GM12878 (cell line): ENCODE data around the gene ABCA7. TPM values are rescaled to one million over a fixed set of nuclear protein-coding genes. Genes with fewer than 3 reads are reported as not detected.

Source experiments
- ATAC-seq: fragments of 200-7000 bp; cut with Tn5 transposase; 3 replicates; pipeline ENCODE4 v1.9.1; 2020; ENCODE audit warnings: mild to moderate bottlenecking, moderate library complexity
- BruUV-seq: library from RNA; stranded (reverse); fragments of 400-500 nt; replicated peaks from 2 replicates; lab custom pipeline; 2021; lab: Mats Ljungman, UMichigan
- CTCF ChIA-PET: fragments of 300-600 bp; sonication (Branson Sonifier 250); formaldehyde crosslinking; extraction: SDS; loops from one replicate; lab custom pipeline; 2021; ENCODE audit warnings: inconsistent platforms; lab: Yijun Ruan, JAX
- POLR2A ChIA-PET: fragments of 350-600 bp; formaldehyde crosslinking; extraction: SDS; loops from one replicate; lab custom pipeline; 2021; ENCODE audit warnings: inconsistent platforms; lab: Charles Lee
- RAD21 ChIA-PET: fragments of 300-600 bp; sonication (Branson Sonifier 250); formaldehyde crosslinking; loops from one replicate; lab custom pipeline; 2023; ENCODE audit warnings: antibody characterized with exemption; ENCODE audit not compliant: unreplicated experiment; lab: Charles Lee
- SMC1A ChIA-PET: fragments of 300-600 bp; sonication (Branson Sonifier 250); formaldehyde crosslinking; loops from one replicate; lab custom pipeline; 2023; ENCODE audit not compliant: unreplicated experiment, uncharacterized antibody; lab: Charles Lee
- DNase-seq: peaks from one replicate; pipeline ENCODE4 v3.0.0-alpha.2; 2011; ENCODE audit warnings: low read depth, low spot score
- FAIRE-seq: peaks from 3 replicates; lab custom pipeline; 2011; peaks lifted over from hg19 to GRCh38; lab: Jason Lieb, UNC
- H2AFZ ChIP-seq: 2 replicates; pipeline ENCODE4 v1.6.0; 2011; ENCODE audit warnings: low read depth, low read length, control low read depth; ENCODE audit not compliant: control insufficient read depth
- H3K27ac ChIP-seq: 2 replicates; pipeline ENCODE4 v1.5.1; 2011; ENCODE audit warnings: control low read depth; ENCODE audit not compliant: control insufficient read depth, insufficient read depth
- H3K27me3 ChIP-seq, 2 experiments: replicated peaks in 1 of 2; 2 replicates each; pipeline versions ENCODE4 v1.6.0 to v1.6.1; 2011; ENCODE audit warnings: low read length in 1 of 2; ENCODE audit not compliant: control insufficient read depth in 2 of 2, insufficient read depth in 2 of 2
- H3K36me3 ChIP-seq, 2 experiments: 2 replicates each; pipeline ENCODE4 v1.5.1; 2011; ENCODE audit warnings: low read length in 1 of 2; ENCODE audit not compliant: control insufficient read depth in 2 of 2, insufficient read depth in 2 of 2
- H3K4me1 ChIP-seq: 2 replicates; pipeline ENCODE4 v1.6.1; 2011; ENCODE audit warnings: mild to moderate bottlenecking, low read length, moderate library complexity, mixed read lengths; ENCODE audit not compliant: control insufficient read depth, insufficient read depth
- H3K4me2 ChIP-seq: 2 replicates; pipeline ENCODE4 v1.6.0; 2011; ENCODE audit warnings: control low read depth; ENCODE audit not compliant: control insufficient read depth, insufficient read depth
- H3K4me3 ChIP-seq: fragments of 200-600 bp; sonication (generic); 2 replicates; pipeline ENCODE4 v1.5.1; 2016
- H3K79me2 ChIP-seq: 2 replicates; pipeline ENCODE4 v1.6.0; 2011; ENCODE audit warnings: low read length; ENCODE audit not compliant: control insufficient read depth, insufficient read depth
- H3K9ac ChIP-seq: 2 replicates; pipeline ENCODE4 v1.8.0; 2011; ENCODE audit warnings: low read length, control low read depth, mixed read lengths; ENCODE audit not compliant: control insufficient read depth, insufficient read depth
- H3K9me3 ChIP-seq: replicated peaks from 3 replicates; pipeline ENCODE4 v1.5.1; 2011; ENCODE audit warnings: mild to moderate bottlenecking, low read length; ENCODE audit not compliant: control insufficient read depth, insufficient read depth
- H4K20me1 ChIP-seq: 2 replicates; pipeline ENCODE4 v1.6.0; 2011; ENCODE audit not compliant: control insufficient read depth, insufficient read depth
- BACH1 ChIP-seq: fragments of 450-650 bp; IDR thresholded peaks from 2 replicates; pipeline ENCODE4 v1.6.1; 2017; ENCODE audit warnings: mild to moderate bottlenecking, borderline replicate concordance
- BRCA1 ChIP-seq: IDR thresholded peaks from 2 replicates; pipeline ENCODE4 v1.6.1; 2011; ENCODE audit warnings: low read depth, low read length, improper control_type of control experiment
- CBFB ChIP-seq: IDR thresholded peaks from 2 replicates; pipeline ENCODE4 v1.6.1; 2016; ENCODE audit warnings: antibody characterized with exemption, low read depth
- EGR1 ChIP-seq, 2 experiments: IDR thresholded peaks; 1 replicate in 1 of 2; 2 replicates in 1 of 2; pipeline ENCODE4 v1.6.1; 2011 to 2012; ENCODE audit warnings: low read depth in 2 of 2, low read length in 2 of 2, borderline replicate concordance in 1 of 2, mild to moderate bottlenecking in 1 of 2, moderate library complexity in 1 of 2
- FOS ChIP-seq: IDR thresholded peaks from 3 replicates; pipeline ENCODE4 v1.6.1; 2011; ENCODE audit warnings: borderline replicate concordance; ENCODE audit not compliant: insufficient read length; ENCODE audit errors: extremely low read depth
- HDAC2 ChIP-seq: fragments of 200-600 bp; sonication (generic); IDR thresholded peaks from 2 replicates; pipeline ENCODE4 v1.6.1; 2017
- HDGF ChIP-seq: fragments of 450-650 bp; IDR thresholded peaks from 2 replicates; pipeline ENCODE4 v1.6.1; 2016; ENCODE audit warnings: antibody characterized with exemption
- IKZF2 ChIP-seq, 2 experiments: fragments of 450-650 bp; IDR thresholded peaks; 2 replicates each; pipeline ENCODE4 v1.6.1; 2017; ENCODE audit warnings: mild to moderate bottlenecking in 2 of 2, moderate library complexity in 2 of 2
- JUNB ChIP-seq: IDR thresholded peaks from 2 replicates; pipeline ENCODE4 v1.6.1; 2016; ENCODE audit warnings: antibody characterized with exemption, mild to moderate bottlenecking
- NFYA ChIP-seq: IDR thresholded peaks from 2 replicates; pipeline ENCODE4 v1.6.1; 2011; ENCODE audit warnings: low read depth, mild to moderate bottlenecking, low read length, improper control_type of control experiment, borderline replicate concordance
- PKNOX1 ChIP-seq: fragments of 450-650 bp; IDR thresholded peaks from 2 replicates; pipeline ENCODE4 v1.6.1; 2016; ENCODE audit warnings: mild to moderate bottlenecking
- POLR2A ChIP-seq: IDR thresholded peaks from 2 replicates; pipeline ENCODE4 v1.6.1; 2011; ENCODE audit warnings: low read depth, mild to moderate bottlenecking, low read length
- POLR2AphosphoS2 ChIP-seq: IDR thresholded peaks from 2 replicates; pipeline ENCODE4 v1.6.1; 2011; ENCODE audit warnings: low read depth, mild to moderate bottlenecking, low read length, improper control_type of control experiment, moderate library complexity
- SMARCA5 ChIP-seq: fragments of 450-650 bp; IDR thresholded peaks from 2 replicates; pipeline ENCODE4 v1.6.1; 2017; ENCODE audit warnings: mild to moderate bottlenecking
- SPI1 ChIP-seq: IDR thresholded peaks from 2 replicates; pipeline ENCODE4 v1.6.1; 2011; ENCODE audit warnings: low read depth, mild to moderate bottlenecking, low read length, moderate library complexity, borderline replicate concordance; ENCODE audit not compliant: insufficient read depth
- TCF7 ChIP-seq: IDR thresholded peaks from 2 replicates; pipeline ENCODE4 v1.6.1; 2014; ENCODE audit warnings: antibody characterized with exemption, borderline replicate concordance
- YBX1 ChIP-seq: fragments of 450-650 bp; IDR thresholded peaks from 2 replicates; pipeline ENCODE4 v1.6.1; 2016; ENCODE audit warnings: antibody characterized with exemption
- ZNF24 ChIP-seq: fragments of 450-650 bp; IDR thresholded peaks from 2 replicates; pipeline ENCODE4 v1.6.1; 2017; ENCODE audit warnings: antibody characterized with exemption, mild to moderate bottlenecking
- WGBS: methylation state at CpG from one replicate; pipeline ENCODE4 v1.1.6; 2016; ENCODE audit warnings: low lambda C conversion rate; ENCODE audit not compliant: insufficient replicate concordance, insufficient coverage; ENCODE audit errors: missing lambda C conversion rate; 5-methylcytosine and 5-hydroxymethylcytosine counted together
- in situ Hi-C: fragments of 300-500 bp; cut with MboI; formaldehyde crosslinking; loops from 9 replicates; pipeline ENCODE4 v1.14.3; 2018; ENCODE audit warnings: mixed read lengths
- intact Hi-C: fragments of 100-400 bp; cut with micrococcal nuclease; formaldehyde crosslinking; loops from one replicate; pipeline ENCODE4 v1.14.2; 2022; ENCODE audit not compliant: unreplicated experiment
- polyA plus RNA-seq, 11 experiments: library from polyadenylated mRNA; depleted of rRNA in 4 of 11; unstranded in 6 of 11; stranded (reverse) in 5 of 11; fragments of >200 nt; fragmentation: Nextera tagmentation in 4 of 11; fragmentation: Illumina TruSeq in 1 of 11; extraction: Ambion mirVana in 4 of 11; extraction: Trizol in 1 of 11; gene quantifications; 1 replicate in 1 of 11; 2 replicates in 10 of 11; pipeline versions ENCODE4 v1.2.1 to v1.2.3, GENCODE V29; 2011 to 2016; ENCODE audit warnings: inconsistent platforms in 2 of 11, missing spikeins in 2 of 11, low read depth in 1 of 11
- total RNA-seq, 4 experiments: library from RNA; depleted of rRNA in 3 of 4; stranded (reverse); fragments of >200 nt in 3 of 4; fragmentation: Illumina TruSeq in 1 of 4; extraction: Trizol in 1 of 4; gene quantifications; 2 replicates each; pipeline versions ENCODE4 v1.2.1 to v1.2.3, GENCODE V29; 2013 to 2021
- TF ChIP-seq, protein P1 (sequence below): IDR thresholded peaks from 2 replicates; pipeline ENCODE4 v1.6.1; 2012; ENCODE audit warnings: low read length, inconsistent platforms
- TF ChIP-seq, protein P2 (sequence below): fragments of 450-650 bp; IDR thresholded peaks from 2 replicates; pipeline ENCODE4 v1.6.1; 2017; ENCODE audit warnings: mild to moderate bottlenecking, moderate library complexity

Gene ABCA7
- total and polyA plus RNA-seq, 10 of the 15 experiments (the other 5 are each of a cell fraction or from before 2014, with no cell fraction given): 1.0 to 49.5 (median 14.8) TPM

DNA sequence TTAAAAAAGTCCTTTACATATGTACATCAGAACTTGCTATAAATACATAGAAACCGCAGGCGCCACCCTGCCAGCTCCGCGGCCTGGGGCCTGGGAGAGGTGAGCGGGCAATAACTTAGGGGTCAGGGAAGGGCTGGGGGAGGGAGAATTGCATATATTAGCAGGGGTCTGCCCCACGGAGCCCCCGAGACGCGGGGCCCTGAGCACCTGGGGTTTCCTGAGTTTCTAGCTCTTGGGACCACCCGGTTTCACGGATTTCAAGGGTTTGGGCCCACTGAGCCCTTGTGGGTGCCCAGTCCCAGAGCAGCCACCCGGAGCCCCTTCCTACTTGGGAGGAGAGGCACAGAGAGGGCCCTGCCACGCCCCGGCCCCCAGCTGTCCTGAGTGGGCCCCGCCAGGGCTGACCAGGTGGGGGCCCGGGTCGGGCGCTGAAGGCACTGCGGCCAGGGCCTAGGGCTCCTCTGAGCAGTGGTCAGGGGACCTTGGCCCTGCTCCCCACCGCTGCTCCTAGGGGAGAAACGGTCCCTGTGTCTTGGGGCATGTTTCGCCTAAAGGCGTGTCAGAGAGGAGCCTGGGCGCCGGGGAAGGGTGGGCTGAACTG lies 67.9 kb downstream of the ABCA7 start:
- no peaks in the 10 kb centered on the region; the same call in 1 of the 2 replicates for H4K20me1 ChIP-seq
- H3K9me3 ChIP-seq: no peaks in the 10 kb centered on the region
- peaks cover 0 to 17% of the 10 kb centered on the region in 2 experiments; a peak in 2 of 4 replicates for H3K36me3 ChIP-seq
- FAIRE-seq (no peak), DNase-seq (no peak), ATAC-seq (no peak)
- ChIA-PET POLR2A (no interaction called here), CTCF (interaction anchor here (1.5 kb wide), 1 partner anchor 86 kb away, joined by 6 read pairs; no protein-coding TSS in a partner anchor), SMC1A (no interaction called here), RAD21 (interaction anchor here (1.3 kb wide), 1 partner anchor 13 kb away, joined by 3 read pairs; no protein-coding TSS in a partner anchor)
- H3K9ac ChIP-seq: no peak overlapping the region
- peaks cover 10% of the 10 kb centered on the region for H3K4me1 ChIP-seq
- no peaks in the 10 kb centered on the region for H3K27me3 ChIP-seq
- intact Hi-C loops (no loop called here), in situ Hi-C loops (loop anchor here (5.0 kb wide), 1 partner anchor 95 kb away; no protein-coding TSS in a partner anchor)
- H3K79me2 ChIP-seq: peaks cover 9% of the 10 kb centered on the region
- WGBS: 38% methylated on average over 25 of the region's 25 CpGs
- no peak overlapping the region for H3K4me3 ChIP-seq
- H3K4me2 ChIP-seq: no peak overlapping the region
- BruUV-seq: no TSS peak
- no peak overlapping the region for H2AFZ ChIP-seq
- H3K27ac ChIP-seq: no peak overlapping the region
- TF ChIP-seq IKZF2 (IDR thresholded peaks at IDR 0.05) (no peak), CBFB (peak; percentile 50; the same call in 1 of the 2 replicates), EGR1 (IDR thresholded peaks at IDR 0.05; ENCODE audit: borderline replicate concordance in 1 of 2, low read depth in 2 of 2, low read length in 2 of 2) (no peak), BACH1 (peak; percentile 74), JUNB (no peak), POLR2A (peak; percentile 52), POLR2AphosphoS2 (peak; percentile 40; the same call in 1 of the 2 replicates), TCF7 (no peak), HDGF (no peak), ZNF24 (no peak), NFYA (no peak), PKNOX1 (no peak), FOS (no peak), HDAC2 (no peak), SPI1 (no peak), BRCA1 (no peak), SMARCA5 (no peak), YBX1 (no peak)
- TF ChIP-seq, protein P1, sequence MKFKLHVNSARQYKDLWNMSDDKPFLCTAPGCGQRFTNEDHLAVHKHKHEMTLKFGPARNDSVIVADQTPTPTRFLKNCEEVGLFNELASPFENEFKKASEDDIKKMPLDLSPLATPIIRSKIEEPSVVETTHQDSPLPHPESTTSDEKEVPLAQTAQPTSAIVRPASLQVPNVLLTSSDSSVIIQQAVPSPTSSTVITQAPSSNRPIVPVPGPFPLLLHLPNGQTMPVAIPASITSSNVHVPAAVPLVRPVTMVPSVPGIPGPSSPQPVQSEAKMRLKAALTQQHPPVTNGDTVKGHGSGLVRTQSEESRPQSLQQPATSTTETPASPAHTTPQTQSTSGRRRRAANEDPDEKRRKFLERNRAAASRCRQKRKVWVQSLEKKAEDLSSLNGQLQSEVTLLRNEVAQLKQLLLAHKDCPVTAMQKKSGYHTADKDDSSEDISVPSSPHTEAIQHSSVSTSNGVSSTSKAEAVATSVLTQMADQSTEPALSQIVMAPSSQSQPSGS: no peak
- TF ChIP-seq, protein P2, sequence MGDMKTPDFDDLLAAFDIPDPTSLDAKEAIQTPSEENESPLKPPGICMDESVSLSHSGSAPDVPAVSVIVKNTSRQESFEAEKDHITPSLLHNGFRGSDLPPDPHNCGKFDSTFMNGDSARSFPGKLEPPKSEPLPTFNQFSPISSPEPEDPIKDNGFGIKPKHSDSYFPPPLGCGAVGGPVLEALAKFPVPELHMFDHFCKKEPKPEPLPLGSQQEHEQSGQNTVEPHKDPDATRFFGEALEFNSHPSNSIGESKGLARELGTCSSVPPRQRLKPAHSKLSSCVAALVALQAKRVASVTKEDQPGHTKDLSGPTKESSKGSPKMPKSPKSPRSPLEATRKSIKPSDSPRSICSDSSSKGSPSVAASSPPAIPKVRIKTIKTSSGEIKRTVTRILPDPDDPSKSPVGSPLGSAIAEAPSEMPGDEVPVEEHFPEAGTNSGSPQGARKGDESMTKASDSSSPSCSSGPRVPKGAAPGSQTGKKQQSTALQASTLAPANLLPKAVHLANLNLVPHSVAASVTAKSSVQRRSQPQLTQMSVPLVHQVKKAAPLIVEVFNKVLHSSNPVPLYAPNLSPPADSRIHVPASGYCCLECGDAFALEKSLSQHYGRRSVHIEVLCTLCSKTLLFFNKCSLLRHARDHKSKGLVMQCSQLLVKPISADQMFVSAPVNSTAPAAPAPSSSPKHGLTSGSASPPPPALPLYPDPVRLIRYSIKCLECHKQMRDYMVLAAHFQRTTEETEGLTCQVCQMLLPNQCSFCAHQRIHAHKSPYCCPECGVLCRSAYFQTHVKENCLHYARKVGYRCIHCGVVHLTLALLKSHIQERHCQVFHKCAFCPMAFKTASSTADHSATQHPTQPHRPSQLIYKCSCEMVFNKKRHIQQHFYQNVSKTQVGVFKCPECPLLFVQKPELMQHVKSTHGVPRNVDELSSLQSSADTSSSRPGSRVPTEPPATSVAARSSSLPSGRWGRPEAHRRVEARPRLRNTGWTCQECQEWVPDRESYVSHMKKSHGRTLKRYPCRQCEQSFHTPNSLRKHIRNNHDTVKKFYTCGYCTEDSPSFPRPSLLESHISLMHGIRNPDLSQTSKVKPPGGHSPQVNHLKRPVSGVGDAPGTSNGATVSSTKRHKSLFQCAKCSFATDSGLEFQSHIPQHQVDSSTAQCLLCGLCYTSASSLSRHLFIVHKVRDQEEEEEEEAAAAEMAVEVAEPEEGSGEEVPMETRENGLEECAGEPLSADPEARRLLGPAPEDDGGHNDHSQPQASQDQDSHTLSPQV: no peak
